ENCODE measurements around the gene CWF19L1.
"Not testable (repeated sequence)": the region's sequence is repeated elsewhere in the genome, so short reads cannot be mapped to it uniquely, and the experiment has no call there.

DNA sequence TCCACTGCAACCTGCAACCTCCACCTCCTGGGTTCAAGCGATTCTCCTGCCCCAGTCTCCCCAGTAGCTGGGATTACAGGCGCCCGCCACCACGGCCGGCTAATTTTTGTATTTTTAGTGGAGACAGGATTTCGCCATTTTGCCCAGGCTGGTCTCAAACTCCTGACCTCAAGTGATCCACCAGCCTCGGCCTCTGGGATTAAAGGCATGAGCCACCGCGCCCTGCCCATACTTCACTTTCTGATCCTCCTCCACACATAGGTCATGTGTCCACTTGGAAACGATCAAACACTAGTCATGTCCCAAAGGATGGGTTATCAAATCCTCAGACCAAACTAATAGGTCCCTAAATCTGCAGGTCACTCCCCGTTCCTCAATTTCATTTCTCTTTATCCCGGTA, 17.9 kb upstream of the CWF19L1 start:
- TF ChIP-seq, protein P1, sequence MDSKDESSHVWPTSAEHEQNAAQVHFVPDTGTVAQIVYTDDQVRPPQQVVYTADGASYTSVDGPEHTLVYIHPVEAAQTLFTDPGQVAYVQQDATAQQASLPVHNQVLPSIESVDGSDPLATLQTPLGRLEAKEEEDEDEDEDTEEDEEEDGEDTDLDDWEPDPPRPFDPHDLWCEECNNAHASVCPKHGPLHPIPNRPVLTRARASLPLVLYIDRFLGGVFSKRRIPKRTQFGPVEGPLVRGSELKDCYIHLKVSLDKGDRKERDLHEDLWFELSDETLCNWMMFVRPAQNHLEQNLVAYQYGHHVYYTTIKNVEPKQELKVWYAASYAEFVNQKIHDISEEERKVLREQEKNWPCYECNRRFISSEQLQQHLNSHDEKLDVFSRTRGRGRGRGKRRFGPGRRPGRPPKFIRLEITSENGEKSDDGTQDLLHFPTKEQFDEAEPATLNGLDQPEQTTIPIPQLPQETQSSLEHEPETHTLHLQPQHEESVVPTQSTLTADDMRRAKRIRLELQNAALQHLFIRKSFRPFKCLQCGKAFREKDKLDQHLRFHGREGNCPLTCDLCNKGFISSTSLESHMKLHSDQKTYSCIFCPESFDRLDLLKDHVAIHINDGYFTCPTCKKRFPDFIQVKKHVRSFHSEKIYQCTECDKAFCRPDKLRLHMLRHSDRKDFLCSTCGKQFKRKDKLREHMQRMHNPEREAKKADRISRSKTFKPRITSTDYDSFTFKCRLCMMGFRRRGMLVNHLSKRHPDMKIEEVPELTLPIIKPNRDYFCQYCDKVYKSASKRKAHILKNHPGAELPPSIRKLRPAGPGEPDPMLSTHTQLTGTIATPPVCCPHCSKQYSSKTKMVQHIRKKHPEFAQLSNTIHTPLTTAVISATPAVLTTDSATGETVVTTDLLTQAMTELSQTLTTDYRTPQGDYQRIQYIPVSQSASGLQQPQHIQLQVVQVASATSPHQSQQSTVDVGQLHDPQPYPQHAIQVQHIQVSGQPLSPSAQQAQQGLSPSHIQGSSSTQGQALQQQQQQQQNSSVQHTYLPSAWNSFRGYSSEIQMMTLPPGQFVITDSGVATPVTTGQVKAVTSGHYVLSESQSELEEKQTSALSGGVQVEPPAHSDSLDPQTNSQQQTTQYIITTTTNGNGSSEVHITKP (CRISPR knock-in tag; IDR thresholded peaks at IDR 0.05; ENCODE audit: low read depth) = not testable (repeated sequence)
- TF ChIP-seq, protein P2, sequence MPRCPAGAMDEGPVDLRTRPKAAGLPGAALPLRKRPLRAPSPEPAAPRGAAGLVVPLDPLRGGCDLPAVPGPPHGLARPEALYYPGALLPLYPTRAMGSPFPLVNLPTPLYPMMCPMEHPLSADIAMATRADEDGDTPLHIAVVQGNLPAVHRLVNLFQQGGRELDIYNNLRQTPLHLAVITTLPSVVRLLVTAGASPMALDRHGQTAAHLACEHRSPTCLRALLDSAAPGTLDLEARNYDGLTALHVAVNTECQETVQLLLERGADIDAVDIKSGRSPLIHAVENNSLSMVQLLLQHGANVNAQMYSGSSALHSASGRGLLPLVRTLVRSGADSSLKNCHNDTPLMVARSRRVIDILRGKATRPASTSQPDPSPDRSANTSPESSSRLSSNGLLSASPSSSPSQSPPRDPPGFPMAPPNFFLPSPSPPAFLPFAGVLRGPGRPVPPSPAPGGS (CRISPR knock-in tag; IDR thresholded peaks at IDR 0.05) = not testable (repeated sequence)
- TF ChIP-seq, protein P3, sequence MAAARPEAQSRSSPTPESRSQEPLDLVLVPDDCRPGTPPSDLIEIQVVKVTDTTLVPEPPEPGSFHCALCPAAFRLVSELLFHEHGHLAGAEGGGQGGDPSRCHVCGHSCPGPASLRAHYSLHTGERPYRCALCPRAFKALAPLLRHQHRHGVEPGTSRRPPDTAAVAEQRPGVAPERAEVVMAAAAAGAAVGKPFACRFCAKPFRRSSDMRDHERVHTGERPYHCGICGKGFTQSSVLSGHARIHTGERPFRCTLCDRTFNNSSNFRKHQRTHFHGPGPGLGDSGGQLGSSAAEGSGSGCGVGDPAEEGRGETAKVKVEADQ (CRISPR knock-in tag; IDR thresholded peaks at IDR 0.05; ENCODE audit: borderline replicate concordance) = not testable (repeated sequence)
- not testable (repeated sequence) for TF ChIP-seq ZNF792 (CRISPR knock-in tag; IDR thresholded peaks at IDR 0.05); MYC (CRISPR knock-in tag; IDR thresholded peaks at IDR 0.05; ENCODE audit: borderline replicate concordance); SMAD1 (CRISPR knock-in tag; IDR thresholded peaks at IDR 0.05; ENCODE audit: borderline replicate concordance, low read depth)
- TF ChIP-seq, protein P4, sequence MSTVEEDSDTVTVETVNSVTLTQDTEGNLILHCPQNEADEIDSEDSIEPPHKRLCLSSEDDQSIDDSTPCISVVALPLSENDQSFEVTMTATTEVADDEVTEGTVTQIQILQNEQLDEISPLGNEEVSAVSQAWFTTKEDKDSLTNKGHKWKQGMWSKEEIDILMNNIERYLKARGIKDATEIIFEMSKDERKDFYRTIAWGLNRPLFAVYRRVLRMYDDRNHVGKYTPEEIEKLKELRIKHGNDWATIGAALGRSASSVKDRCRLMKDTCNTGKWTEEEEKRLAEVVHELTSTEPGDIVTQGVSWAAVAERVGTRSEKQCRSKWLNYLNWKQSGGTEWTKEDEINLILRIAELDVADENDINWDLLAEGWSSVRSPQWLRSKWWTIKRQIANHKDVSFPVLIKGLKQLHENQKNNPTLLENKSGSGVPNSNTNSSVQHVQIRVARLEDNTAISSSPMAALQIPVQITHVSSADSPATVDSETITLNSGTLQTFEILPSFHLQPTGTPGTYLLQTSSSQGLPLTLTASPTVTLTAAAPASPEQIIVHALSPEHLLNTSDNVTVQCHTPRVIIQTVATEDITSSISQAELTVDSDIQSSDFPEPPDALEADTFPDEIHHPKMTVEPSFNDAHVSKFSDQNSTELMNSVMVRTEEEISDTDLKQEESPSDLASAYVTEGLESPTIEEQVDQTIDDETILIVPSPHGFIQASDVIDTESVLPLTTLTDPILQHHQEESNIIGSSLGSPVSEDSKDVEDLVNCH (CRISPR knock-in tag; IDR thresholded peaks at IDR 0.05) = not testable (repeated sequence)

All from HepG2 (cell line).